ENCODE measurements around the gene CUX1.

DNA sequence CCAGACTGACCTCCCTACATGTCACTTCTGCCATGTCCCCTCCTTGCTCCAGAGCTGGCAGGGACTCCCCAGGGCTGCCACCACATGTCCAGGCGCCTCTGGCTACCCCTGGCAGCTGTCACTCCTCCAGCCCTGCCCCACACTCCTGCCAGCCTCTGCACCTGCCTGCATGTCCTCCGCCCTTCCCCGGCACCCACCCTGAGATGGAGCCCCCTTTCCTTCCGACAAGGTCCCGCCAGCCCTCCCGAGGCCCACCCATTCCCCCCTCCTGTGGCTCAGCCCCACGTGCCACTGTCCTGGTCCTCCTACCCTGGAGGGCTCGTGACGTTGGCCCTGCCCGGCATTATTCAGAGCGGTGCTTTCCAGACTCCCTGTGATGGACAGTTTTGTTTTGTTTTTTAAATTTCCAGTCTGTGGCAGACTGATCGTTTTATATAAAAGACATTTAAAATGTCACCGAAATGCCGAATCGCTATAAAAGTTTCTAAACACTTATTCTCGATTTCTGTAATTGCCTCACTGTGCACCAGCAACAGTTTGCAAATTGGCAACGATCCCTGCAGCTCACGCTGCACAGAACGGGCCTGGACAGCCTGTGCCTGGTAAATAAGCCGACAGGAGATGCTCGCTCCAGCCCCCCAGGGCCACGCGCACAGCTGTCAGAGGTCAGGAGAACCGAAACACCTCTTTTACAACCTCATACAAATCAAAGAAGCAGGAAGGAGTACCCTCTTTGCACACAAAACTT is 358.2 kb downstream of the CUX1 start:
- TF ChIP-seq CTCF (IDR thresholded peaks at IDR 0.05; ENCODE audit: borderline replicate concordance, extremely low read depth, low read length, poor library complexity, severe bottlenecking) (no peak), EZH2 (IDR thresholded peaks at IDR 0.05; ENCODE audit: borderline replicate concordance, low read depth, low read length, severe bottlenecking) (no peak)
